ENCODE results near the gene GMEB1.
"Not testable (repeated sequence)": the region's sequence is repeated elsewhere in the genome, so short reads cannot be mapped to it uniquely, and the experiment has no call there.

- TF ChIP-seq, protein P1, sequence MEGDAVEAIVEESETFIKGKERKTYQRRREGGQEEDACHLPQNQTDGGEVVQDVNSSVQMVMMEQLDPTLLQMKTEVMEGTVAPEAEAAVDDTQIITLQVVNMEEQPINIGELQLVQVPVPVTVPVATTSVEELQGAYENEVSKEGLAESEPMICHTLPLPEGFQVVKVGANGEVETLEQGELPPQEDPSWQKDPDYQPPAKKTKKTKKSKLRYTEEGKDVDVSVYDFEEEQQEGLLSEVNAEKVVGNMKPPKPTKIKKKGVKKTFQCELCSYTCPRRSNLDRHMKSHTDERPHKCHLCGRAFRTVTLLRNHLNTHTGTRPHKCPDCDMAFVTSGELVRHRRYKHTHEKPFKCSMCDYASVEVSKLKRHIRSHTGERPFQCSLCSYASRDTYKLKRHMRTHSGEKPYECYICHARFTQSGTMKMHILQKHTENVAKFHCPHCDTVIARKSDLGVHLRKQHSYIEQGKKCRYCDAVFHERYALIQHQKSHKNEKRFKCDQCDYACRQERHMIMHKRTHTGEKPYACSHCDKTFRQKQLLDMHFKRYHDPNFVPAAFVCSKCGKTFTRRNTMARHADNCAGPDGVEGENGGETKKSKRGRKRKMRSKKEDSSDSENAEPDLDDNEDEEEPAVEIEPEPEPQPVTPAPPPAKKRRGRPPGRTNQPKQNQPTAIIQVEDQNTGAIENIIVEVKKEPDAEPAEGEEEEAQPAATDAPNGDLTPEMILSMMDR (conservative IDR thresholded peaks at IDR 0.05; ENCODE audit: low read depth, low read length): not testable (repeated sequence)
- not testable (repeated sequence) for TF ChIP-seq EZH2 (IDR thresholded peaks at IDR 0.05; ENCODE audit: low read length, unreplicated experiment); EZH2phosphoT487 (IDR thresholded peaks at IDR 0.05; ENCODE audit: borderline replicate concordance, low read length)
These were observed 15.5 kb upstream of the GMEB1 start for GRCh38 chr1:28653063-28653462.
